DMS114 treated with DMSO at 0.1 percent for 48 hours (cell line): ENCODE results near the gene TMEM11.
"Not testable (repeated sequence)": the region's sequence is repeated elsewhere in the genome, so short reads cannot be mapped to it uniquely, and the experiment has no call there.

Source experiments
- DNase-seq: peaks from one replicate; lab custom pipeline; 2025; ENCODE audit not compliant: unreplicated experiment; lab: John Stamatoyannopoulos, UW

TMEM11 gene

GRCh38 chr17:21212826-21213637 is 929 bp downstream of the TMEM11 start:
- DNase-seq: no peak

- no peak for DNase-seq
Observed at GRCh38 chr17:21211825-21212479, 2.0 kb downstream of the TMEM11 start.

GRCh38 chr17:21210411-21211076 is 3.4 kb downstream of the TMEM11 start:
- no peak for DNase-seq

GRCh38 chr17:21209511-21210175 is 4.3 kb downstream of the TMEM11 start:
- DNase-seq: no peak

GRCh38 chr17:21208352-21208751 is 5.6 kb downstream of the TMEM11 start:
- DNase-seq: no peak

GRCh38 chr17:21204935-21205334 is 9.0 kb downstream of the TMEM11 start:
- DNase-seq: no peak

GRCh38 chr17:21202512-21202911 is 11.4 kb downstream of the TMEM11 start:
- DNase-seq: no peak

GRCh38 chr17:21201874-21202273 is 12.1 kb downstream of the TMEM11 start:
- no peak for DNase-seq

- DNase-seq: no peak
Observed at GRCh38 chr17:21201298-21201595, 12.7 kb downstream of the TMEM11 start.

GRCh38 chr17:21200590-21201297 is 13.2 kb downstream of the TMEM11 start:
- DNase-seq: no peak

GRCh38 chr17:21199856-21200255 is 14.1 kb downstream of the TMEM11 start:
- no peak for DNase-seq

- DNase-seq: no peak
Observed at GRCh38 chr17:21199311-21199710, 14.7 kb downstream of the TMEM11 start.

- DNase-seq: no peak
Observed at GRCh38 chr17:21198411-21198810, 15.6 kb downstream of the TMEM11 start.

- DNase-seq: no peak
Observed at GRCh38 chr17:21196126-21196525, 17.8 kb downstream of the TMEM11 start.

- DNase-seq: no peak
Observed at GRCh38 chr17:21194703-21195102, 19.3 kb downstream of the TMEM11 start.

- DNase-seq: no peak
Observed at GRCh38 chr17:21194226-21194625, 19.7 kb downstream of the TMEM11 start.

- DNase-seq: no peak
Observed at GRCh38 chr17:21193031-21193430, 20.9 kb downstream of the TMEM11 start.

GRCh38 chr17:21192414-21192813 is 21.5 kb downstream of the TMEM11 start:
- not testable (repeated sequence) for DNase-seq

- DNase-seq: no peak
Observed at GRCh38 chr17:21191698-21192097, 22.3 kb downstream of the TMEM11 start.

GRCh38 chr17:21190078-21190477 is 23.9 kb downstream of the TMEM11 start:
- no peak for DNase-seq

- no peak for DNase-seq
Observed at GRCh38 chr17:21189361-21189760, 24.6 kb downstream of the TMEM11 start.
